Ovary (tissue), 3 donors: ENCODE measurements around the gene LMO7.

Source experiments
- EP300 ChIP-seq: sonication (generic); formaldehyde crosslinking; IDR thresholded peaks from one replicate; pipeline ENCODE4 v1.6.1; 2017; ENCODE audit warnings: antibody characterized with exemption
- POLR2A ChIP-seq: fragments of 450-650 bp; IDR thresholded peaks from one replicate; pipeline ENCODE4 v1.6.1; 2017; ENCODE audit warnings: antibody characterized with exemption, mild to moderate bottlenecking, moderate library complexity
- TF ChIP-seq, protein P1 (sequence below), 3 donors: fragments of 450-650 bp in 2 of 3; fragments of 200-600 bp in 1 of 3; IDR thresholded peaks; one replicate each; pipeline versions ENCODE4 v1.5.1 to v1.8.0; 2016 to 2022; ENCODE audit warnings: antibody characterized with exemption in 3 of 3, mild to moderate bottlenecking in 1 of 3
- donor health status: DM: no; HTN: no; CAD: no.

DNA sequence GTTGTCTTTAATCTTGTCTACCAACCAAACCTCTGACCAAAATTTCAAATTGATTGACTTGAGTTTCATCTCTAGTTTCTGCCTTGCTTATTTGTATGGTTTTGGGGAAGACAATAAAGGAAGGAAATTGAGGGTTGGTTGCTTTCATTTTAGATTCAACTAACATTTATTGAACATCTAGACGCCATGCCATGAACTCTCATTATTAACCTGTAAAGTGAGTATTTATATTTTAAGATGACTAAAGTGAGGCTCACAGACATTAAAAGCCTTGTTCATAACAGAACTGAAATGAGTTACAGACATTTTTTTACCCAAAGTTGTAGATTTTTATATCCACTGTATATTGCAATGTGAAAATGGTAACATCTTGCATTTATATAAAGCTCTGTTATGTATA is 239.3 kb downstream of the LMO7 start:
- TF ChIP-seq, protein P1, sequence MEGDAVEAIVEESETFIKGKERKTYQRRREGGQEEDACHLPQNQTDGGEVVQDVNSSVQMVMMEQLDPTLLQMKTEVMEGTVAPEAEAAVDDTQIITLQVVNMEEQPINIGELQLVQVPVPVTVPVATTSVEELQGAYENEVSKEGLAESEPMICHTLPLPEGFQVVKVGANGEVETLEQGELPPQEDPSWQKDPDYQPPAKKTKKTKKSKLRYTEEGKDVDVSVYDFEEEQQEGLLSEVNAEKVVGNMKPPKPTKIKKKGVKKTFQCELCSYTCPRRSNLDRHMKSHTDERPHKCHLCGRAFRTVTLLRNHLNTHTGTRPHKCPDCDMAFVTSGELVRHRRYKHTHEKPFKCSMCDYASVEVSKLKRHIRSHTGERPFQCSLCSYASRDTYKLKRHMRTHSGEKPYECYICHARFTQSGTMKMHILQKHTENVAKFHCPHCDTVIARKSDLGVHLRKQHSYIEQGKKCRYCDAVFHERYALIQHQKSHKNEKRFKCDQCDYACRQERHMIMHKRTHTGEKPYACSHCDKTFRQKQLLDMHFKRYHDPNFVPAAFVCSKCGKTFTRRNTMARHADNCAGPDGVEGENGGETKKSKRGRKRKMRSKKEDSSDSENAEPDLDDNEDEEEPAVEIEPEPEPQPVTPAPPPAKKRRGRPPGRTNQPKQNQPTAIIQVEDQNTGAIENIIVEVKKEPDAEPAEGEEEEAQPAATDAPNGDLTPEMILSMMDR (IDR thresholded peaks at IDR 0.05), result no peak
- no peak for TF ChIP-seq EP300
- no peak for TF ChIP-seq POLR2A
